HG02973 (cell line): ENCODE measurements around the gene MAP2K6.

Experiments used
- ATAC-seq: cut with Tn5 transposase; IDR thresholded peaks from one replicate; pipeline ENCODE4 v1.9.1; 2021; ENCODE audit warnings: moderate library complexity; ENCODE audit not compliant: unreplicated experiment

MAP2K6 gene

GRCh38 chr17:69425978-69426377, 11.5 kb downstream of the MAP2K6 start:
- ATAC-seq, result no peak

GRCh38 chr17:69427486-69428197, 13.1 kb downstream of the MAP2K6 start:
- no peak for ATAC-seq

- no peak for ATAC-seq
Measured at GRCh38 chr17:69428252-69428980, 13.9 kb downstream of the MAP2K6 start.

GRCh38 chr17:69430488-69430887, 16.0 kb downstream of the MAP2K6 start:
- peak; percentile 61 for ATAC-seq

- no peak for ATAC-seq
Measured at GRCh38 chr17:69431835-69432234, 17.3 kb downstream of the MAP2K6 start.

GRCh38 chr17:69433093-69433492, 18.6 kb downstream of the MAP2K6 start:
- ATAC-seq, result no peak

GRCh38 chr17:69434164-69434579, 19.7 kb downstream of the MAP2K6 start:
- ATAC-seq, result no peak

GRCh38 chr17:69435971-69436696, 21.6 kb downstream of the MAP2K6 start:
- no peak for ATAC-seq

- ATAC-seq, result no peak
Measured at GRCh38 chr17:69437475-69437874, 23.0 kb downstream of the MAP2K6 start.

- no peak for ATAC-seq
Measured at GRCh38 chr17:69438776-69439175, 24.3 kb downstream of the MAP2K6 start.

- no peak for ATAC-seq
Measured at GRCh38 chr17:69441179-69441578, 26.7 kb downstream of the MAP2K6 start.

GRCh38 chr17:69443138-69443537, 28.6 kb downstream of the MAP2K6 start:
- ATAC-seq, result no peak

GRCh38 chr17:69444023-69444422, 29.5 kb downstream of the MAP2K6 start:
- no peak for ATAC-seq

- no peak for ATAC-seq
Measured at GRCh38 chr17:69445132-69445531, 30.6 kb downstream of the MAP2K6 start.

GRCh38 chr17:69447726-69448125, 33.2 kb downstream of the MAP2K6 start:
- ATAC-seq, result no peak

GRCh38 chr17:69448431-69449102, 34.1 kb downstream of the MAP2K6 start:
- ATAC-seq, result no peak

- no peak for ATAC-seq
Measured at GRCh38 chr17:69450131-69450530, 35.6 kb downstream of the MAP2K6 start.

GRCh38 chr17:69450918-69451317, 36.4 kb downstream of the MAP2K6 start:
- no peak for ATAC-seq

GRCh38 chr17:69451416-69452394, 37.2 kb downstream of the MAP2K6 start:
- ATAC-seq, result no peak

- ATAC-seq, result no peak
Measured at GRCh38 chr17:69452664-69453260, 38.3 kb downstream of the MAP2K6 start.
